GM19238 (cell line): ENCODE data around the gene ZP1.

Source experiments
- DNase-seq: peaks from one replicate; pipeline ENCODE4 v3.0.0; 2011; ENCODE audit warnings: low spot score; ENCODE audit not compliant: insufficient read length

The ZP1 gene

DNA sequence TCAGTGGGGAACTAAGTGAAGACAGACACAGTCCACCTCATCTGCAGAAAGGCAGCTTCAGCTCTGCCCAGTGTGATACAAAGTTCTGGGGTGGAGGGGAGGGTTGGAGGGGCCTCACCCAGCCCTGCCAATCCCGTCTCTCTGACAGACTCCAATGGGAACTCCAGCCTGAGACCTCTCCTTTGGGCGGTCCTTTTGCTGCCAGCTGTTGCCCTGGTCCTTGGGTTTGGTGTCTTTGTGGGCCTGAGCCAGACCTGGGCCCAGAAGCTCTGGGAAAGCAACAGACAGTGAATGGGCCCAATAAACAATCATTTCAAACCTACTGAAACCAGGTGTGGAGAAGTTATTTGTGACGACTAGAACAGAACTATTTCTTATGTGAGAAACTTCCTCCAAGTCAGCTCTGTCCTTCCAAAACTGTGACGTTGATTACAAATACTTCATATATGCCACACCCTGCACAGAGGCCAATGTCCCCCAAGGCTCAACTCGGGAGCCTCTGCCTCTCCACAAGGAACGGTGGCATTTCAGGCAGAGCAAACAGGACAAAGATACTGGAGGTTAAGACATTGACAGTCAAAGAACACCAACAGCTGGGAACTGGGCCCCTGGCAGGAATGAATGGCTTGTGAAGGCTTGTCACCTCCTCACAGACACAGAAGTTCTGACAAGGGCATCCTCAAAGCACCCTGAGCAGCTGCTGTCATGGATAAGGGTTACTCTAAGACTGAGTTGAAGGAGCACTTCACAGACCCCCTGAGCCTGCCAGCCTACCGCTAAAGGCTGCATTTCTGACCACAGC lies 8.2 kb downstream of the ZP1 start:
- DNase-seq: no peak

- DNase-seq: no peak
Observed at GRCh38 chr11:60876168-60876485, 8.8 kb downstream of the ZP1 start.

GRCh38 chr11:60878245-60879101 lies 11.1 kb downstream of the ZP1 start:
- no peak for DNase-seq

DNA sequence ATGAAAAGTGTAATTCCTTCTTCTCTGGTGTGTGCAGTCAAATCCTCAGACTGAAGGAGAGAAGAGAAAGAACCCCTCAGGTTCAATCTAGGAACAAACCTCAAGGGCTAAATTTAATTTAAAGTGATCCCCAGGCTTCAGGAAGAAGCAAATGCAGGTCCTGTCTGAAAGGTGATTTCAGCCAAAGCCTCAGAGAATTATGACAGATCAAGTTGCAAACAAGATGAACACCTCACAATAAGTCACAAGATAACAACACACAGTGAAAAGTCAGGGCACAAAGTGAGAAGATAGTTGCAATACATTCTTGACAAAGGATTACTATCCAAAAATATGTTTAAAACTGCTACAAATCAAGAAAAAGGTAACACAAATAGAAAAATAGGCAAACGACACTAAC lies 11.8 kb downstream of the ZP1 start:
- DNase-seq: no peak

DNA sequence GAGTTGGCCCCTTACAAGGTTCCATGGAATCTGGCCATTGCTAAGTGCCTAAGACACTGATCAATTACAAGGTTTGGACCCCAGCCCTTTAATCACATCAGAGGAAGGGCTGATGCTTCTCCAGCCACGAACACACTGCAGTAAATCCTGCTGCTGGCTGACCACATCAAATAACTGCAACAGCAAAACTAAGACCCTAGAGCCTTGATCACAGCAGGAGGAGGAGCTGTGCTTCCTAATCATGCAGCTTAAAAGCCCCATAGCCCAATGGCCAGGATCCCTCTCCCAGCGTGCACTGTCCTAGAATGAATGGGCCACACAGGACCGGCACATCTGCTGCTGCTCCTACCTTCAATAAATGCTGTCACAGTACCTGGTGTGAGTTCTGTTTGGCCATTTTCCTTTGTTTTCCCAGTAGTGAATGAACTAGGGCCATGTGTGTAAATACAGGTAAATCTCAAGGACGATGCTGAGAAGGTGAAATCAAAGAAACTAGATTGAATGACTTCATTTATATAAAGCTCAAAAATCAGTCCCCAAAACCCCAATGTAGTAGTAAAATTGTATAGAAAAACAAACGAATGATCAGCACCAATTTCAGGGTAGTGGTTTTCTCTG lies 12.7 kb downstream of the ZP1 start:
- DNase-seq: no peak

DNA sequence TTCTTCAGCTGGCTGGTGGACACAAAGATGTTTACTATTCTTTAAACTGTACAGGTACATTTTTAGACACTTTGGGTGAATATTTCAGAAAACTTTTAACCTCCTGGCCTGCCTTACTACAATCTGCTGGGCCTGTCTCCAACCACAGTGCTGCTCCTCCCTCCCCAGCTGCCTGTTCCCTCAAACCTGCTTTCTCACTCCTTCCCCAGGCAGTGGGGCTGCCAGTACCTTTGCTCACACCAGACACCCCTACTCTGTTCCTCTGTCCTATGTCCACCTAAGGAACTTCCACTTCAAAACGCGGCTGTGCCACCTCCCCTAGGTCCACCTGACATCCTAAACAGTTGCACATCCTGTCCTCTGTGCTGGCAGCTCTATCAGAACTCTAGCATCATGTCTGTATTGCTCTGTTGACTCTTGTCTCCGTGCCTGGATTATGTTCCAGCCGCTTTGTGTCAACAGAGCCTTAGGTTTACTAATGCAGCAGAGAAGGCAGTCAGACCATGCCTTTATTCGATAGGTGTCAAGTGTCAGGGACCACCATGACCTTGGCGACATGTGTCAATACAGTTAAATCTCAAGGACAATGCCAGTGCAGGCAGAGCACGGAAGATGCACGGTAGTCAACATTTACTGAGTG lies 13.4 kb downstream of the ZP1 start:
- no peak for DNase-seq

- no peak for DNase-seq
Observed at GRCh38 chr11:60887556-60887955, 20.2 kb downstream of the ZP1 start.

GRCh38 chr11:60889869-60890311 lies 22.5 kb downstream of the ZP1 start:
- DNase-seq: no peak

DNA sequence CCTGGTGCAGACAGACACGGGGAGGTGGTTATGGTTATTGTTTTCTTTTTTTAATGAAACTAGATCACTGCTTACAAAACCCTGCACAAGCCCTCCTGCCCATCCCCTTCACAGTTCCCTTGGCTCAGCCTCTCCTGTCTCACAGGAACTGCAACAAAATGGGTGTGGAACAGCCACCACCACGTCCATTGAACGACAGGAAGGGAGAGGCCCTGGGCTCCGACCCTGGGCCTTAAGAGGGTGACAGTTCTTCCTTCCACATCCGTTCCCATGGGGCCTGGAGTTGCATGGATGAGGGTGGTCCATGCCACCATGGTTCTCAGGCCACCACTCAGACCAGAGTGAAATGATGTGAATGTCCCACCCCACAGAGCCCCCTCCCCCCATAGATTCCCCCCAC lies 23.4 kb downstream of the ZP1 start:
- DNase-seq: no peak

- DNase-seq: no peak
Observed at GRCh38 chr11:60891103-60891741, 23.9 kb downstream of the ZP1 start.

DNA sequence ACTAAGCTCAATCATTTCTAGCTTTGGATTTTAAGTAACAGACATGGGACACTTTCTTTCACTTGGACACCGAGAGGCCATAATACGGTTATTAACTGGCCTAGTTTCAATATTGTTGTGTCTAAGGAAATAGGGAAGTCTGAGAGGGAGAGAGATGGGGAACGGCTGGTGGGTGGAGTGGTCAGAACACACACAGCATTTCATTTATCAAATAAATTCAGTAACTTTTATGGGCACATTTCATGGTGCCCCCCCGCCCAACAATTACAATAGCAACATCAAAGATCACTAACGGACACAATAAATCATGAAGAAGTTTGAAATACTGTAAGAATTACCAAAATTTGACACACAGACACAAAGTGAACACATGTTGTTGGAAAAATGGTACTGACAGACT lies 28.3 kb downstream of the ZP1 start:
- no peak for DNase-seq

DNA sequence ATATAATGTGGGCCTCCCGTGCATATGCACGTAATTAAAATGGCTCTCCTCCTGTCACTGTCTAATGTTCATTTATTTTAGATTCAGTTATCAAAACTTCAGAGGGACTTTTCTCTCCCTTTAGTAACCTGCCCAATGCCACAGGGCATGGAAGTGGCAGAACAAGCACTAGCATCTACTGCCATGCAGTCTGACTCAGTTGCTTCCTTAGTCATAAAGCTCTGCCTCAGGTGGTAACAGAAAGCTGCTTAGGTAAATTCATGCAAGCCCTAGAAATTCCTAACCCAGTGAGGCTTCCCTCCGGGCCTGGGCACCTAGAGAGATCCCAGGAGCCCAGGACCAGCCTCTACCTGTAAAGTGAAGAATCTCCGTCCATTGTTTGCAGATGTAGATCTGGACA lies 30.2 kb downstream of the ZP1 start:
- no peak for DNase-seq

DNA sequence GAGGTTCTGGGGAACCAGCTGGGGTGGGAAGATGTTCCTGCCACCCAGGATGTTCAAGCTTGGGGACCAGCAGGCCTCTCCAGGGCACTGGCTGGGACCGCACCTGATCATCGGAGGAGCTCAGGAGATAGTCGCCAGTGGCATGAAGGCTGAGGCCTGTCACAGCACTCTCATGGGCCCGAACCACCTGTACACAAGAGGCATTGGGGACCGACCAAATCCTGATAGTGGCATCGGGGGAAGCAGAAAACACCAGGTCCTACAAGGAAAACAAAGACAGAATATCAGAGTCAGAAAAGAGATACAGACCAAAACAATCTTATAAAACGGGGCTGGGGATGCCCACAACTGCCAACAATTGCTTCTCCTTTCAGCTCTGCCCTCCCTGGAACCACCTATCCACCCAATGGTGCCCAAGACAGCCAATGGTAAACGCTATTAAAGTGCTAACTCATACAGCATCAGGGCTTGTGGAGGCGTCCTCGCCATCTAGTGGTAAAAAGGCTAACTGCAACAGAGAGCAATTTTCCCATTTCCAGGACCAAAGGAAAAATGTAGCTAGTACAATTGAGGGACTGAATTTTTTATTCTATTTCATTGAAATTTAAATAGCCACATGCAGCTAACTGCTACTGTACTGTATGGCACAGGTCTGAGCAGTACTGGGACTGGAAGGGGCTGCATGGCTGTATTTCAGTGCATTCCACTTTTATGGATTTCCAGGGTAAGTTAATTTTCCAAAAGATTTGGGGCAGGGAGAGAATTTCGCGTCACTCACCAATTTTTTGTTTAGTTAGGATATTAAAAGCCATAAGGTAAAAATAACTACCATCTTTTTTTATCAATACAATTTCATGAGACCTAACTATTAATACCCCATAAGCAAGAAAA lies 31.9 kb downstream of the ZP1 start:
- no peak for DNase-seq

GRCh38 chr11:60899977-60900376 lies 32.6 kb downstream of the ZP1 start:
- DNase-seq: no peak

- no peak for DNase-seq
Observed at GRCh38 chr11:60900673-60901404, 33.5 kb downstream of the ZP1 start.

DNA sequence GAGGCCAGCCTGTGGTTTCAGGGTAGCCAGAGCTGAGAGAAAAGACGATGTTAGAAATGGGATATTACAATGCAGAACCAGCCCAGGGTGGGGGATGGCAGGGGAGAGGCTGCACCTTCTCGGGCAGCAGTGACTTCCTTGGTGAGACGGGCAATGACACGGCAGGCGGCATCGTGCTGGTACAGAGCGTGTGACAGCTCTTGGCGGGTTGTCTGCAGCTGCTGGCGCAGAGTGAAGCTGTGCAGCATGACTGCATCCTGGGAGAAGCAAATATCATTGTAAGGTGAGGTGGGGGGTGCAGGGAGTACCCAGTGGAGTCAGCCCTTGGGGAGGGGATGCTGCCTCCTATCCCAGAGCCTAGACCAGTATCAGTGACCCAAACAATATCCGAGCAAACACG lies 35.3 kb downstream of the ZP1 start:
- DNase-seq: no peak

DNA sequence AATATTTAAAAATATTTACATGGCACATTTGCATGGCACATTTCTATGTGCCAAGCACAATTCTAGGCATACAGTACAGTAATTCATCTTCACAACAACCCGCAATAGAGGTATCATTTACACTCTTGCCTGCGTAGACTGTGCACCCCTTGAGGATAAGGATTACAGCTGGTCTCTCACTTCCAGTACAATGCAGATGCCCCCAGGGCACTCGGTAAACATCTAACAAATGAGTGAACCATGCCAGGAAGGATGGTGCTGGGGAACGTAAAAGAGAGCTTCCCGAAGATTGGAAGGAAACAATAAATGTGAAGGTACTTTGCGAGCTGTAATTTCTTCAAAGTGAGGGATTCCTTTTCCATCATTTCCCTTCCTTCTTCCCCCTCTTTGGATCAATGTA lies 37.7 kb downstream of the ZP1 start:
- no peak for DNase-seq

- DNase-seq: no peak
Observed at GRCh38 chr11:60905551-60906113, 38.3 kb downstream of the ZP1 start.
